ENCODE data around the gene TENT4A.

The TENT4A gene

GRCh38 chr5:6720561-6720921 is 7.3 kb downstream of the TENT4A start:
- no peak overlapping the region for H3K4me3 ChIP-seq (ENCODE audit: low read length)
- no peak for TF ChIP-seq CTCF (conservative IDR thresholded peaks at IDR 0.05; ENCODE audit: low read depth, low read length)
- no peak for DNase-seq (ENCODE audit: low read depth)

GRCh38 chr5:6721442-6721841 is 8.2 kb downstream of the TENT4A start:
- no peak for TF ChIP-seq CTCF (conservative IDR thresholded peaks at IDR 0.05; ENCODE audit: low read depth, low read length)
- H3K4me3 ChIP-seq (ENCODE audit: low read length) = no peak overlapping the region
- DNase-seq (ENCODE audit: low read depth) = no peak

GRCh38 chr5:6722015-6722414 is 8.8 kb downstream of the TENT4A start:
- no peak for DNase-seq (ENCODE audit: low read depth)
- TF ChIP-seq CTCF (conservative IDR thresholded peaks at IDR 0.05; ENCODE audit: low read depth, low read length) = no peak
- no peak overlapping the region for H3K4me3 ChIP-seq (ENCODE audit: low read length)

- no peak for DNase-seq (ENCODE audit: low read depth)
- no peak for TF ChIP-seq CTCF (conservative IDR thresholded peaks at IDR 0.05; ENCODE audit: low read depth, low read length)
- H3K4me3 ChIP-seq (ENCODE audit: low read length) = no peak overlapping the region
Observed at GRCh38 chr5:6723122-6723815, 10.0 kb downstream of the TENT4A start.

- TF ChIP-seq CTCF (conservative IDR thresholded peaks at IDR 0.05; ENCODE audit: low read depth, low read length) = no peak
- DNase-seq (ENCODE audit: low read depth) = no peak
- H3K4me3 ChIP-seq (ENCODE audit: low read length) = no peak overlapping the region
Observed at GRCh38 chr5:6723816-6724300, 10.6 kb downstream of the TENT4A start.

- no peak for TF ChIP-seq CTCF (conservative IDR thresholded peaks at IDR 0.05; ENCODE audit: low read depth, low read length)
- no peak overlapping the region for H3K4me3 ChIP-seq (ENCODE audit: low read length)
- DNase-seq (ENCODE audit: low read depth) = no peak
Observed at GRCh38 chr5:6724321-6724929, 11.2 kb downstream of the TENT4A start.

GRCh38 chr5:6725421-6725820 is 12.2 kb downstream of the TENT4A start:
- DNase-seq (ENCODE audit: low read depth) = no peak
- no peak for TF ChIP-seq CTCF (conservative IDR thresholded peaks at IDR 0.05; ENCODE audit: low read depth, low read length)
- no peak overlapping the region for H3K4me3 ChIP-seq (ENCODE audit: low read length)
